Liver (tissue), 3 donors: ENCODE data around the gene RGS3.

ENCODE experiments used
- GABPA ChIP-seq, 2 donors: IDR thresholded peaks in 1 of 2; conservative IDR thresholded peaks in 1 of 2; 2 replicates each; pipeline ENCODE4 v1.6.1; 2016; ENCODE audit warnings: antibody characterized with exemption in 2 of 2, mild to moderate bottlenecking in 1 of 2, moderate library complexity in 1 of 2
- MAX ChIP-seq: IDR thresholded peaks from 2 replicates; pipeline ENCODE4 v1.6.1; 2016; ENCODE audit warnings: antibody characterized with exemption
- RXRA ChIP-seq, 2 donors: IDR thresholded peaks; 2 replicates each; pipeline ENCODE4 v1.6.1; 2017 to 2018; ENCODE audit warnings: antibody characterized with exemption in 2 of 2, mild to moderate bottlenecking in 1 of 2
- TF ChIP-seq, protein P1 (sequence below): fragments of 150-350 bp; IDR thresholded peaks from 2 replicates; pipeline ENCODE4 v1.5.1; 2017; ENCODE audit warnings: improper control_type of control experiment, low read depth, low read length; ENCODE audit not compliant: missing input control
- donor health status: healthy.
- donor health status: healthy.

DNA sequence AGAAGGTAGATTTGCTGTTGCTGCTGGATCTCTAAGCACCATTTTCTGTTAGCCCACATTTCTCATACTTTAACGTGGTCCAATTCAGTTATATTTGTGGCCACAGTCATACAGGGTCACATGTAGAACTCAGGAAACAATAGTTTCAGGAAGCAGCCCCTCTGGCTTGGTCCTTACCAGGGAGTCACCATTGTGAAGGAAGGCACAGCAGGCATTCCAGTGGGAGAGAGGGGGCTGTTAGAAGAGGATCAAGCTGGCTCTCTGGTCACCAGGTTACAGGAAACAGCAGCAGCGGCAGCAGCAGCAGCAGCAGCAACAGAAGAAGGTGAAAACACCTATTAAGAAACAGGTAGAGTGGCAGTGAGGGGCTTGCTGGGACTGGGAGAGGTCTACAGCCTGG is 38.5 kb upstream of the RGS3 start:
- TF ChIP-seq MAX (no peak), RXRA (IDR thresholded peaks at IDR 0.05) (no peak), GABPA (IDR thresholded peaks at IDR 0.05 in 1 of 2, conservative IDR thresholded peaks at IDR 0.05 in 1 of 2) (no peak)
- TF ChIP-seq, protein P1, sequence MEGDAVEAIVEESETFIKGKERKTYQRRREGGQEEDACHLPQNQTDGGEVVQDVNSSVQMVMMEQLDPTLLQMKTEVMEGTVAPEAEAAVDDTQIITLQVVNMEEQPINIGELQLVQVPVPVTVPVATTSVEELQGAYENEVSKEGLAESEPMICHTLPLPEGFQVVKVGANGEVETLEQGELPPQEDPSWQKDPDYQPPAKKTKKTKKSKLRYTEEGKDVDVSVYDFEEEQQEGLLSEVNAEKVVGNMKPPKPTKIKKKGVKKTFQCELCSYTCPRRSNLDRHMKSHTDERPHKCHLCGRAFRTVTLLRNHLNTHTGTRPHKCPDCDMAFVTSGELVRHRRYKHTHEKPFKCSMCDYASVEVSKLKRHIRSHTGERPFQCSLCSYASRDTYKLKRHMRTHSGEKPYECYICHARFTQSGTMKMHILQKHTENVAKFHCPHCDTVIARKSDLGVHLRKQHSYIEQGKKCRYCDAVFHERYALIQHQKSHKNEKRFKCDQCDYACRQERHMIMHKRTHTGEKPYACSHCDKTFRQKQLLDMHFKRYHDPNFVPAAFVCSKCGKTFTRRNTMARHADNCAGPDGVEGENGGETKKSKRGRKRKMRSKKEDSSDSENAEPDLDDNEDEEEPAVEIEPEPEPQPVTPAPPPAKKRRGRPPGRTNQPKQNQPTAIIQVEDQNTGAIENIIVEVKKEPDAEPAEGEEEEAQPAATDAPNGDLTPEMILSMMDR = no peak
